WTC11 (cell line): ENCODE measurements around the gene CPLANE1.

Experiments used
- ATF2 ChIP-seq: sonication (generic); formaldehyde crosslinking; IDR thresholded peaks from 2 replicates; pipeline ENCODE4 v1.8.1; 2022; ENCODE audit warnings: low read depth, missing genetic modification reagents, borderline replicate concordance
- CDX4 ChIP-seq: fragments of 250-450 bp; sonication (Bioruptor Pico); IDR thresholded peaks from 2 replicates; pipeline ENCODE4 v1.9.0; 2021; ENCODE audit warnings: moderate library complexity, mild to moderate bottlenecking, inconsistent platforms, borderline replicate concordance
- IRF2 ChIP-seq: sonication (generic); formaldehyde crosslinking; IDR thresholded peaks from 2 replicates; pipeline ENCODE4 v1.8.0; 2022; ENCODE audit warnings: low read depth, missing genetic modification reagents, borderline replicate concordance
- SMAD3 ChIP-seq: sonication (generic); formaldehyde crosslinking; IDR thresholded peaks from 2 replicates; pipeline ENCODE4 v1.8.0; 2022; ENCODE audit warnings: missing genetic modification reagents, mild to moderate bottlenecking, borderline replicate concordance
- TEAD4 ChIP-seq: sonication (generic); formaldehyde crosslinking; IDR thresholded peaks from 2 replicates; pipeline ENCODE4 v1.8.0; 2022; ENCODE audit warnings: mild to moderate bottlenecking, missing genetic modification reagents
- ZNF317 ChIP-seq: sonication (generic); formaldehyde crosslinking; IDR thresholded peaks from 2 replicates; pipeline ENCODE4 v1.8.1; 2023; ENCODE audit warnings: low read depth, mild to moderate bottlenecking, moderate library complexity, missing genetic modification reagents, borderline replicate concordance
- ZNF532 ChIP-seq: fragments of 250-450 bp; sonication (Bioruptor Pico); IDR thresholded peaks from 2 replicates; pipeline ENCODE4 v1.9.0; 2021; ENCODE audit warnings: mild to moderate bottlenecking, borderline replicate concordance
- TF ChIP-seq, protein P1 (sequence below): fragments of 200-600 bp; IDR thresholded peaks from 2 replicates; pipeline ENCODE4 v1.8.0; 2022; ENCODE audit warnings: antibody characterized with exemption

DNA sequence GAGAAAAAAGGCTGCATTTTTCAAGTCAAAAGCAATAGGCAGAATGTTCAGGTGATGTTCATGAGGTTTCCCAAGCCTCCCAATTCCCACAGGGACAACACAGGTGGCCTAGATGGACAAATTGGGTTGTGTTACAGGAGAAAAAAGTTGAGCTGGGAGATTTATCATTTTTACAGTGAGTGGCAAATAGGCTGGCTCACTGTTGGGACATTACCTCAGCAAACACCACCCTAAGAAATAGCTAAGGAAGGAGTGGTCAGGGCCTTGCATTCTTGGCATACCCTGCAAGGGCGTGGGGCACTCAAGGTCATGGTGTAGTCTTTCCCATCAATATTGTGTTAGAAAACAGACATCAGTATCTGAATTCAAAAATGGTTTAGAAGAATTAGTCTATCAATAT lies 23.3 kb upstream of the CPLANE1 start:
- TF ChIP-seq, protein P1, sequence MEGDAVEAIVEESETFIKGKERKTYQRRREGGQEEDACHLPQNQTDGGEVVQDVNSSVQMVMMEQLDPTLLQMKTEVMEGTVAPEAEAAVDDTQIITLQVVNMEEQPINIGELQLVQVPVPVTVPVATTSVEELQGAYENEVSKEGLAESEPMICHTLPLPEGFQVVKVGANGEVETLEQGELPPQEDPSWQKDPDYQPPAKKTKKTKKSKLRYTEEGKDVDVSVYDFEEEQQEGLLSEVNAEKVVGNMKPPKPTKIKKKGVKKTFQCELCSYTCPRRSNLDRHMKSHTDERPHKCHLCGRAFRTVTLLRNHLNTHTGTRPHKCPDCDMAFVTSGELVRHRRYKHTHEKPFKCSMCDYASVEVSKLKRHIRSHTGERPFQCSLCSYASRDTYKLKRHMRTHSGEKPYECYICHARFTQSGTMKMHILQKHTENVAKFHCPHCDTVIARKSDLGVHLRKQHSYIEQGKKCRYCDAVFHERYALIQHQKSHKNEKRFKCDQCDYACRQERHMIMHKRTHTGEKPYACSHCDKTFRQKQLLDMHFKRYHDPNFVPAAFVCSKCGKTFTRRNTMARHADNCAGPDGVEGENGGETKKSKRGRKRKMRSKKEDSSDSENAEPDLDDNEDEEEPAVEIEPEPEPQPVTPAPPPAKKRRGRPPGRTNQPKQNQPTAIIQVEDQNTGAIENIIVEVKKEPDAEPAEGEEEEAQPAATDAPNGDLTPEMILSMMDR, result no peak
- TF ChIP-seq ZNF317 (CRISPR knock-in tag) (no peak), SMAD3 (CRISPR knock-in tag) (no peak), IRF2 (CRISPR knock-in tag) (no peak), ATF2 (CRISPR knock-in tag) (no peak), TEAD4 (CRISPR knock-in tag) (no peak), ZNF532 (no peak), CDX4 (CRISPR knock-in tag) (no peak)
